Stimulated activated CD8-positive, alpha-beta memory T cell treated with anti-CD3 and anti-CD28 coated beads, Interleukin-15, amount 100 ng/mL, for 24 hours (primary cell): ENCODE data around the gene PDGFA.

Source experiments
- DNase-seq: peaks from one replicate; pipeline ENCODE4 v3.0.0-alpha.2; 2020; ENCODE audit warnings: low read depth

Gene PDGFA

GRCh38 chr7:472640-472957 is 47.0 kb downstream of the PDGFA start:
- no peak for DNase-seq

GRCh38 chr7:471866-472639 is 47.6 kb downstream of the PDGFA start:
- DNase-seq: no peak

- no peak for DNase-seq
Measured at GRCh38 chr7:471191-471865, 48.3 kb downstream of the PDGFA start.

DNA sequence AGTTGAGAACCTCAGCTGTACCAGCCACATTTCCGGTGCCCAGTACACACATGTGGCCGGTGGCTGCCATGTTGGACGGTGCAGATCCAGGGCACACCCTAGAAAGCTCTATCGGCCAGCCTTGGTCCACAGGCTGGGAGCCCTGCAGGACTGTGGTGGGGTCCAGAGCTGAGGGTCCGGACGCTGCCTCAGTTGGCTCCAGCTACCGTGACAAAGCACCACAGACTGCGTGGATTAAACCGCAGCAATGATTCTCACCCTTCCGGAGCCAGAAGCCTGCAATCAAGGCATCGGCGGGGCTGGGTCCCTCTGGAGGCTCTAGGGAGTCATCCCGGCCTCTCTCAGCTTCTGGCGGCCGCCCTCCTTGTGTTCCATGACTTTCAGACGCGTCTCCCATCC is 50.1 kb downstream of the PDGFA start:
- DNase-seq: no peak

DNA sequence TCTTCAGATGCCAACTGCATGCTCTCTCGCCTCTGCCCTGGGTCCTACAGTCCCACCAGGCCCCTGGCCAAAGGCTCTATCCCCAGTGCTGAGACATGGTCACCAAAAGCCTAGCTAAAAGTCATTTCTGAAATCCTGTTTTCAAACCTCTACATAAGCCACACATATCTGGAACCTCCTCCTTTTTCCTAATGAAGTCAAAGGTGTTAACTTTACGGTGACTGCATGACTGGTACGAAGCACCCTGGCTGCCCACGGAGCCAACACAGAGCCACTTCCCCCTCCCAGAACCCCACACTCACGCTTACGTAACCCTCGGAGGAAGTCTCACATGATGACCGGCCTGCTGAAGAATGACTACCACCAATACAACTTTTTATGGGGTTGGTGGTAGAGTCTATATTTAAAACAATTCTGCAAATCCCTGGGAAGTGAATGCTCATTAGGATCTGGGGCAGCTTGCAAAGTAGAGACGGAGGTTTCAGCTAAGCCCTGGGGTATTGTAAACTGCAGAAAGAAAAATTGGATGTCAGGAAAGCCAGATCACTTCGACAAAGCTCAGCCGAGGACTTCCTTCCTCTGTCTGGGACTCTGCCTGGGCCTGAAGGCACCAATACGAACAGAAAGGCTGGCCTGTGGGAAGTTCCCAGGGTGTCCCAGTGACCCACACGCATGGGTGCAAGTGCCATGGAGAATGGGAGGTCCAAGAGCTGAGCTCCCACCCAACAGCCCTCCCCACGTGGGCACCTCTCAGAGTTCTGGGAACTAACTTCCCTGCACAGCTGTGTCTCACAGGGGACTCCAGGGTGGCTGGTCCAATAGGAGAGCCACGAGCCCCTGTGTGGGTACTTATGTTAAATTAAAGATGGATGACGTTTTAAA is 50.7 kb downstream of the PDGFA start:
- DNase-seq: no peak

- no peak for DNase-seq
Measured at GRCh38 chr7:467856-468545, 51.6 kb downstream of the PDGFA start.

DNA sequence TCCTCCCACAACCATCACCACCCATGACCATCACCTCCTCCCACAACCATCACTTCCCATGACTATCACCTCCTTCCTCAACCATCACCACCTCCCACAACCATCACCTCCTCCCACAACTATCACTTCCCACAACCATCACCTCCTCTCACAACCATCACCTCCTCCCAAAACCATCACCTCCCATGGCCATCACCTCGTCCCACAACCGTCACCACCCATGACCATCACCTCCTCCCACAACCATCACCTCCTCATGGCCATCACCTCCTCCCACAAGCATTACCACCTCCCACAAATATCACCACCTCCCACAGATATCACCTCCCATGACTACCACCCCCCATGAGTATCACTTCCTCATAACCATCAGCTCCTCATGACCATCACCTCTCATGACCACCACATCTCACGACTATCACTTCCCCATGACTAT is 52.2 kb downstream of the PDGFA start:
- no peak for DNase-seq

GRCh38 chr7:466465-467191 is 53.0 kb downstream of the PDGFA start:
- no peak for DNase-seq

DNA sequence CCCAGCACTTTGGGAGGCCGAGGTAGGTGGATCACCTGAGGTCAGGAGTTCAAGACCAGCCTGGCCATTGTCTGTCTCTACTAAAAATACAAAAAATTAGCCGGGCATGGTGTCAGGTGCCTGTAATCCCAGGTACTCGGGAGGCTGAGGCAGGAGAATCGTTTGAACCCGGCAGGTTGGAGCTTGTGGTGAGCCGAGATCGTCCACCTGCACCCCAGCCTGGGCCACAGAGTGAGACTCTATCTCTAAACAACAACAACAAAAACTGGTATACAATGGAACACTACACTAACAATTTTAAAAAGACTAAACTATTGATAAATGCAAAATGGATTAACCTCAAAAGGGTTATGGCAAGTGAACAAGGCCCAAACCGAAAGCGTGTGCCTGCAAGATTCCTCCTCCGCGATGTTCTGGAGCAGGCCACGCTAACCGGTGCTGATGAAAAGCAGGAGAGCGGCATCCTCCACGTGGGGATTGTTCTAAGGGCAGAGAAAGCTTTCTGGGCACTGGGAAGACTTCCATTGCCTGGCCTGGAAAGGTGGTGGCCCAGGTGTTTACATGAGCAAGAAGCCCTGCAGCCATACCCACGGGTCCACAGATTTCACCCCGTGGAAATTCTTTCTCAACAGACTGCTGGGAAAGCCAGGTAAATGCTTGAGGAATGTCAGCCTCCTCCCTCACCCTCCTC is 53.8 kb downstream of the PDGFA start:
- no peak for DNase-seq

DNA sequence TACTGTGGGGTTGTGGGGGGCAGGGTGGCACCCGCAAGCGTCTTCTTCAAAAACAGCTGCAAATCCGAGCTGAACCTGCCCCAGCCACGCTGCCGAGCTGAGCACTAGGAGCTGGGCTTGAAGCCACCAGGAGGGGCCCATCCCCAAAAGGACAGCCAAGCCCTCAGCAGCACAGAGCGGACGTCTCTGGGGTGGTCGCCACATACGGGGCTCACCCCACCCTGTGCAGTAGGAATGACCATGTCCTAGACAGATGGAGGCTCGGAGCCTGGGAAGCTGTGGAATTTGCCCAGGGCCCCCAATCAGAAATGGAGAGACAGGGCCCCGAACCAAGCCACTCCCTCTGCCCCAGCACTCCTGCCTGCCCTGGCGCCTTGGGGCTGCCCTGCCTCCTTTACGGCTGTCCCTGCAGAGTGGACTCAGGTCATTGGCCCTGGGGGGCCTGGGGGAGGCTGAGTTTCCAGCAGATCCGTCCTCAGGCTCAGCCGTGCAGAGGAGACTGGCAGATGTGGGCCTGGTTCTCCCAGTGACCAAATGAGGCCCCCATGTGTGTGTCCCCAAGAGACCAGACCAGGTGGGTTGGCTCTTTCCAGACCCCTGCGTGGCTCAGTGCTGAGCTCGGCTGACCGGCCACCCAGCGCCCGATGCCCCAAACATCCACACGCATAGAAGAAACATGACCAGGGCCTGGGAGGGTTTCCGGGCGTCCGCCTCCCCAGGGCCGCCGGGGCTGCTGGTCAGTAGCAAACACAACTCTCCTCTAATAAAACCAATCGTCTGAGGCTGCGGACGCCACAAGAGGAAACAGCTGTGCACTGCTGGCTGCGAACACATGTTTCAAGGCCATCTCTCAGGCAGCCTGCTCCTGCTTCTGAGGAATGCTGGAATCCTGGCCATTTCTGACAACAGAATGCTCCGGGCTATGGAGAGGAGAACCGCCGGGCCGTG is 54.9 kb downstream of the PDGFA start:
- no peak for DNase-seq

GRCh38 chr7:463817-464453 is 55.7 kb downstream of the PDGFA start:
- no peak for DNase-seq

- no peak for DNase-seq
Measured at GRCh38 chr7:463362-463781, 56.3 kb downstream of the PDGFA start.

GRCh38 chr7:462173-463103 is 57.2 kb downstream of the PDGFA start:
- no peak for DNase-seq

GRCh38 chr7:461453-462172 is 58.0 kb downstream of the PDGFA start:
- no peak for DNase-seq

GRCh38 chr7:461117-461452 is 58.6 kb downstream of the PDGFA start:
- DNase-seq: no peak

- DNase-seq: no peak
Measured at GRCh38 chr7:460374-461116, 59.1 kb downstream of the PDGFA start.
